IMR-90 (cell line): ENCODE data around the gene ZNF497. TPM values are rescaled to one million over a fixed set of nuclear protein-coding genes. Genes with fewer than 3 reads are reported as not detected.

Experiments used
- ATAC-seq: fragments of 200-7000 bp; cut with Tn5 transposase; 2 replicates; pipeline ENCODE4 v1.9.1; 2020; ENCODE audit warnings: low read depth, mild to moderate bottlenecking, moderate library complexity
- BruUV-seq: library from RNA; stranded (reverse); fragments of 400-500 nt; replicated peaks from 2 replicates; lab custom pipeline; 2021; lab: Mats Ljungman, UMichigan
- CTCF ChIA-PET: fragments of 300-600 bp; formaldehyde crosslinking; extraction: SDS; loops from one replicate; lab custom pipeline; 2021; ENCODE audit warnings: antibody characterized with exemption; lab: Yijun Ruan, JAX
- POLR2A ChIA-PET: fragments of 300-600 bp; sonication (Branson Sonifier 250); formaldehyde crosslinking; loops from one replicate; lab custom pipeline; 2022; ENCODE audit warnings: antibody characterized with exemption; ENCODE audit not compliant: unreplicated experiment; lab: Charles Lee
- DNase-seq: peaks from one replicate; pipeline ENCODE4 v3.0.0; 2013
- H2AFZ ChIP-seq: replicated peaks from 2 replicates; pipeline ENCODE3; 2013; ENCODE audit warnings: low read length, mild to moderate bottlenecking; ENCODE audit not compliant: poor library complexity
- H2AK5ac ChIP-seq: 2 replicates; pipeline ENCODE4 v1.6.1; 2013; ENCODE audit warnings: low read depth, low read length, inconsistent platforms
- H2AK9ac ChIP-seq: replicated peaks from 2 replicates; pipeline ENCODE3; 2013; ENCODE audit warnings: mild to moderate bottlenecking, low read depth, low read length, moderate library complexity; ENCODE audit not compliant: poor library complexity
- H2BK120ac ChIP-seq: 2 replicates; pipeline ENCODE4 v1.6.1; 2013; ENCODE audit warnings: low read depth, low read length, inconsistent platforms
- H2BK15ac ChIP-seq: 3 replicates; pipeline ENCODE4 v1.6.1; 2013; ENCODE audit warnings: low read depth, low read length, inconsistent platforms
- H2BK20ac ChIP-seq: 2 replicates; pipeline ENCODE4 v1.6.1; 2013; ENCODE audit warnings: low read depth, mild to moderate bottlenecking, inconsistent platforms, low read length, moderate library complexity
- H2BK5ac ChIP-seq: 2 replicates; pipeline ENCODE4 v1.6.1; 2013; ENCODE audit warnings: mild to moderate bottlenecking, low read depth, low read length, inconsistent platforms; ENCODE audit not compliant: poor library complexity, severe bottlenecking
- H3K14ac ChIP-seq: replicated peaks from 2 replicates; pipeline ENCODE4 v1.6.1; 2013; ENCODE audit warnings: low read depth, low read length, inconsistent platforms
- H3K18ac ChIP-seq: 2 replicates; pipeline ENCODE4 v1.6.1; 2013; ENCODE audit warnings: low read depth, low read length, control low read depth
- H3K23ac ChIP-seq: 2 replicates; pipeline ENCODE4 v1.6.1; 2013; ENCODE audit warnings: low read depth, low read length, inconsistent platforms
- H3K27ac ChIP-seq: 2 replicates; pipeline ENCODE4 v1.5.1; 2013; ENCODE audit warnings: mild to moderate bottlenecking, control low read depth, low read length; ENCODE audit not compliant: insufficient read depth
- H3K27me3 ChIP-seq: 2 replicates; pipeline ENCODE4 v1.6.1; 2013; ENCODE audit warnings: low read length; ENCODE audit not compliant: control insufficient read depth, insufficient read depth
- H3K36me3 ChIP-seq: 2 replicates; pipeline ENCODE4 v1.6.1; 2013; ENCODE audit warnings: low read length, mixed read lengths; ENCODE audit not compliant: control insufficient read depth, insufficient read depth
- H3K4ac ChIP-seq: 2 replicates; pipeline ENCODE4 v1.6.1; 2013; ENCODE audit warnings: low read depth, low read length, inconsistent platforms
- H3K4me1 ChIP-seq: 2 replicates; pipeline ENCODE4 v1.6.1; 2013; ENCODE audit warnings: low read length, mixed read lengths; ENCODE audit not compliant: control insufficient read depth, insufficient read depth
- H3K4me2 ChIP-seq: 2 replicates; pipeline ENCODE4 v1.6.1; 2013; ENCODE audit warnings: low read depth, mild to moderate bottlenecking, control low read depth, low read length, moderate library complexity
- H3K4me3 ChIP-seq: 2 replicates; pipeline ENCODE4 v1.5.1; 2013; ENCODE audit warnings: low read depth, mild to moderate bottlenecking, control low read depth, low read length, moderate library complexity; ENCODE audit not compliant: insufficient read depth
- H3K56ac ChIP-seq: 2 replicates; pipeline ENCODE4 v1.6.1; 2013; ENCODE audit warnings: low read length, inconsistent platforms; ENCODE audit not compliant: insufficient read depth; ENCODE audit errors: extremely low read depth
- H3K79me1 ChIP-seq, 2 experiments: 2 replicates each; pipeline ENCODE4 v1.6.1; 2013; ENCODE audit warnings: low read length in 2 of 2, inconsistent platforms in 1 of 2, low read depth in 1 of 2
- H3K9ac ChIP-seq: 2 replicates; pipeline ENCODE4 v1.6.1; 2013; ENCODE audit warnings: low read depth, low read length, control low read depth
- H3K9me1 ChIP-seq: 2 replicates; pipeline ENCODE4 v1.6.1; 2013; ENCODE audit warnings: low read length, inconsistent platforms; ENCODE audit not compliant: insufficient read depth
- H3K9me3 ChIP-seq: 2 replicates; pipeline ENCODE4 v1.6.1; 2013; ENCODE audit warnings: low read length; ENCODE audit not compliant: control insufficient read depth, insufficient read depth
- H4K20me1 ChIP-seq: 2 replicates; pipeline ENCODE4 v1.6.1; 2013; ENCODE audit warnings: low read length, inconsistent platforms; ENCODE audit not compliant: insufficient read depth
- H4K5ac ChIP-seq: 2 replicates; pipeline ENCODE4 v1.6.1; 2013; ENCODE audit warnings: mild to moderate bottlenecking, low read depth, low read length, control low read depth
- H4K8ac ChIP-seq, 2 experiments: 2 replicates each; pipeline ENCODE4 v1.6.1; 2013; ENCODE audit warnings: low read depth in 2 of 2, low read length in 2 of 2, control low read depth in 1 of 2, inconsistent platforms in 1 of 2
- H4K91ac ChIP-seq: 2 replicates; pipeline ENCODE4 v1.6.1; 2013; ENCODE audit warnings: low read depth, low read length, inconsistent platforms; ENCODE audit not compliant: insufficient read depth
- WGBS, 2 experiments: methylation state at CpG; one replicate each; pipeline versions ENCODE4 v1.1.5 to v1.1.7; 2013; ENCODE audit warnings: missing lambda C conversion rate in 2 of 2; ENCODE audit not compliant: insufficient read length in 1 of 2; ENCODE audit errors: extremely low coverage in 2 of 2; 5-methylcytosine and 5-hydroxymethylcytosine counted together
- dilution Hi-C: fragments of 300-500 bp; cut with HindIII; formaldehyde crosslinking; loops from one replicate; pipeline ENCODE4 v1.14.3; 2018; ENCODE audit warnings: low sequenced_read_pairs; ENCODE audit not compliant: unreplicated experiment
- in situ Hi-C: fragments of 300-500 bp; cut with MboI; formaldehyde crosslinking; loops from 3 replicates; pipeline ENCODE4 v1.14.3; 2019; ENCODE audit warnings: low sequenced_read_pairs, inconsistent platforms, mixed read lengths
- intact Hi-C: fragments of 100-400 bp; cut with micrococcal nuclease; formaldehyde crosslinking; loops from 2 replicates; pipeline ENCODE4 v1.10.0; 2022
- polyA plus RNA-seq, 3 experiments: library from polyadenylated mRNA; depleted of rRNA; stranded (reverse); fragments of >200 nt; gene quantifications; 2 replicates each; pipeline ENCODE4 v1.2.3, GENCODE V29; 2012; ENCODE audit warnings: low replicate concordance in 1 of 3
- total RNA-seq: library from RNA; depleted of rRNA; stranded (reverse); fragments of >200 nt; gene quantifications from 2 replicates; pipeline ENCODE4 v1.2.3, GENCODE V29; 2012
- TF ChIP-seq, protein P1 (sequence below): conservative IDR thresholded peaks from 2 replicates; pipeline ENCODE4 v1.5.1; 2012; ENCODE audit warnings: mild to moderate bottlenecking, low read depth, low read length, improper control_type of control experiment
- TF ChIP-seq, protein P2 (sequence below): fragments of 150-350 bp; IDR thresholded peaks from 2 replicates; pipeline ENCODE4 v1.6.1; 2016; ENCODE audit warnings: low read depth, mild to moderate bottlenecking, low read length, moderate library complexity, borderline replicate concordance

ZNF497 gene
- total and polyA plus RNA-seq, 2 of the 4 experiments (the other 2 are of a cell fraction), result 0.18 to 0.24 TPM

DNA sequence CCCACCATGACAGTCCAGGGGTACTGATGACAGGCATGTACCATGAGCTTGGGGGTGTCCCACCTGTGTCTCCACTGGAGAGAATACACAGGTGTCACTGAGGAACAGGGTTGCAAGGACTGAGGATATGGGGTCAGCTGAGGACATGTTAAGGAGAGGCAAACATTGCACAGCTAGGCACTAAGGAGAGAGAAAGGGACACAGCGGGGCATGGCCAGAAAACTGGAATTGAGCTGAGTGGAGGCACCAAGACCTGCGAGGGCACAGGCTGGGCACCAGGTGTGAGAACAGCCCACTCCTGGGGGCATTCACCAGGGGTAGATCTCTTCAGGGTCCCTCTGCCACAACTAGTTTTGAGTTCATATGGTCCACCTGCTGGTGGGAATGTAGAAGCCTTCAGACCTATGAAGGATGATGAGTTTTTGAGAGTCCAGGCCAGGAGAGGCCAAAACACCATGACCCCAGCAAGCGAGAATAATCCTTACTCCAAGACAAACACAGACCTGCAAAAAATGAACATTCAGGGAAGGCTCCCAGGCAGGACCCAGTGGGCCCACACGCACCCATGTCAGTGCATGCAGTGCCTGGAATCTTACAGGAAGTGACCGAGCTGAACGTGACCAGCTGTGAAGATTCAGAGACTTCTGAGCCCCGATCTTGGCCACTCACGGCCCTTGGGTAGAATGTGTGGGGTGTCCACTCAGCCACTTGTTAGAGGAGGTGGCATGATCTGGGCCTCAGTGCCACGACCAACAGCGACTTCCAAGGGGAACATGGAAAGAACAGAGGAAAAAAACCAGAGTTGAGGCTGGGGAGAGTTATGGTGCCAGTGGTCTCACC, 44.5 kb upstream of the ZNF497 start:
- Histone ChIP-seq H2BK20ac (no peak overlapping the region), H3K4me1 (peaks cover 13% of the 10 kb centered on the region), H2AFZ (peak overlapping the region; percentile 91), H3K23ac (peak overlapping the region; percentile 63), H3K27ac (no peak overlapping the region; the same call in 1 of the 2 replicates), H3K27me3 (no peaks in the 10 kb centered on the region), H3K56ac (no peak overlapping the region), H2AK5ac (peak overlapping the region; percentile 88), H3K14ac (no peak overlapping the region; the same call in 1 of the 2 replicates), H3K36me3 (no peaks in the 10 kb centered on the region), H3K79me1 (peaks cover 26 to 43% of the 10 kb centered on the region in 2 experiments), H3K4me2 (peak overlapping the region; percentile 98), H4K91ac (no peak overlapping the region), H2BK120ac (no peak overlapping the region), H4K8ac (peak overlapping the region in 1 of 2 experiments; percentile 96; a peak in 2 of 4 replicates), H2AK9ac (peak overlapping the region; percentile 82), H4K5ac (no peak overlapping the region), H3K9me1 (peaks cover 21% of the 10 kb centered on the region), H2BK15ac (no peak overlapping the region), H3K9ac (peak overlapping the region; percentile 96), H3K18ac (no peak overlapping the region), H3K4ac (peak overlapping the region; percentile 86; the same call in 1 of the 2 replicates), H3K9me3 (no peaks in the 10 kb centered on the region), H2BK5ac (peak overlapping the region; percentile 31), H4K20me1 (peaks cover 12% of the 10 kb centered on the region), H3K4me3 (peak overlapping the region; percentile 95; the same call in 1 of the 2 replicates)
- dilution Hi-C loops (no loop called here), intact Hi-C loops (no loop called here), in situ Hi-C loops (no loop called here)
- ATAC-seq (no peak), DNase-seq (no peak)
- TSS peak; percentile 43 for BruUV-seq
- 40% methylated on average over 2 of the region's 10 CpGs; no CpG with 5 or more reads in 1 of the 2 experiments for WGBS, 2 experiments
- TF ChIP-seq, protein P1, sequence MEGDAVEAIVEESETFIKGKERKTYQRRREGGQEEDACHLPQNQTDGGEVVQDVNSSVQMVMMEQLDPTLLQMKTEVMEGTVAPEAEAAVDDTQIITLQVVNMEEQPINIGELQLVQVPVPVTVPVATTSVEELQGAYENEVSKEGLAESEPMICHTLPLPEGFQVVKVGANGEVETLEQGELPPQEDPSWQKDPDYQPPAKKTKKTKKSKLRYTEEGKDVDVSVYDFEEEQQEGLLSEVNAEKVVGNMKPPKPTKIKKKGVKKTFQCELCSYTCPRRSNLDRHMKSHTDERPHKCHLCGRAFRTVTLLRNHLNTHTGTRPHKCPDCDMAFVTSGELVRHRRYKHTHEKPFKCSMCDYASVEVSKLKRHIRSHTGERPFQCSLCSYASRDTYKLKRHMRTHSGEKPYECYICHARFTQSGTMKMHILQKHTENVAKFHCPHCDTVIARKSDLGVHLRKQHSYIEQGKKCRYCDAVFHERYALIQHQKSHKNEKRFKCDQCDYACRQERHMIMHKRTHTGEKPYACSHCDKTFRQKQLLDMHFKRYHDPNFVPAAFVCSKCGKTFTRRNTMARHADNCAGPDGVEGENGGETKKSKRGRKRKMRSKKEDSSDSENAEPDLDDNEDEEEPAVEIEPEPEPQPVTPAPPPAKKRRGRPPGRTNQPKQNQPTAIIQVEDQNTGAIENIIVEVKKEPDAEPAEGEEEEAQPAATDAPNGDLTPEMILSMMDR, result peak; percentile 39
- TF ChIP-seq, protein P2, sequence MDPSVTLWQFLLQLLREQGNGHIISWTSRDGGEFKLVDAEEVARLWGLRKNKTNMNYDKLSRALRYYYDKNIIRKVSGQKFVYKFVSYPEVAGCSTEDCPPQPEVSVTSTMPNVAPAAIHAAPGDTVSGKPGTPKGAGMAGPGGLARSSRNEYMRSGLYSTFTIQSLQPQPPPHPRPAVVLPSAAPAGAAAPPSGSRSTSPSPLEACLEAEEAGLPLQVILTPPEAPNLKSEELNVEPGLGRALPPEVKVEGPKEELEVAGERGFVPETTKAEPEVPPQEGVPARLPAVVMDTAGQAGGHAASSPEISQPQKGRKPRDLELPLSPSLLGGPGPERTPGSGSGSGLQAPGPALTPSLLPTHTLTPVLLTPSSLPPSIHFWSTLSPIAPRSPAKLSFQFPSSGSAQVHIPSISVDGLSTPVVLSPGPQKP, result no peak
- CTCF ChIA-PET, result no interaction called here
- POLR2A ChIA-PET, result no interaction called here
